NCI-H2196 treated with DMSO at 0.1 percent for 48 hours (cell line): ENCODE results near the gene FES.

Experiments
- DNase-seq: peaks from one replicate; lab custom pipeline; 2025; ENCODE audit not compliant: unreplicated experiment; lab: John Stamatoyannopoulos, UW

The FES gene

GRCh38 chr15:90875549-90875981 is 8.7 kb upstream of the FES start:
- DNase-seq = no peak

DNA sequence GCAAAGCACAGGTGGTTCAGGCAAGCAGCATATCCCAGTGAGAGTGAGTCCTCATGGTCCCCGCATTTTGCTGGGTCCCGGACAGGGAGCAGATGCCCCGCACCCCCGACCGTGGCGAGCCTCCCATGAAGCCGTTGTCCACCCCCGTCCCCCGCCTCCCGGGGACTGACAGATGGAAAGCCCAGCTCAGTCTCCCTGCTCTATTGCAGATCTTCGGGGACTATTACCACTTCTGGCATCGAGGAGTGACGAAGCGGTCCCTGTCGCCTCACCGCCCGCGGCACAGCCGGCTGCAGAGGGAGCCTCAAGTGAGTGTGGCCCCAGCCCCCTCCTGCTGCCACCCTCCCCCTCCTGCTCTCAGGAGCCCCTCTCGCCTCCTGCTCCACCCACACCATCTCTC is 8.3 kb upstream of the FES start:
- DNase-seq = no peak

DNA sequence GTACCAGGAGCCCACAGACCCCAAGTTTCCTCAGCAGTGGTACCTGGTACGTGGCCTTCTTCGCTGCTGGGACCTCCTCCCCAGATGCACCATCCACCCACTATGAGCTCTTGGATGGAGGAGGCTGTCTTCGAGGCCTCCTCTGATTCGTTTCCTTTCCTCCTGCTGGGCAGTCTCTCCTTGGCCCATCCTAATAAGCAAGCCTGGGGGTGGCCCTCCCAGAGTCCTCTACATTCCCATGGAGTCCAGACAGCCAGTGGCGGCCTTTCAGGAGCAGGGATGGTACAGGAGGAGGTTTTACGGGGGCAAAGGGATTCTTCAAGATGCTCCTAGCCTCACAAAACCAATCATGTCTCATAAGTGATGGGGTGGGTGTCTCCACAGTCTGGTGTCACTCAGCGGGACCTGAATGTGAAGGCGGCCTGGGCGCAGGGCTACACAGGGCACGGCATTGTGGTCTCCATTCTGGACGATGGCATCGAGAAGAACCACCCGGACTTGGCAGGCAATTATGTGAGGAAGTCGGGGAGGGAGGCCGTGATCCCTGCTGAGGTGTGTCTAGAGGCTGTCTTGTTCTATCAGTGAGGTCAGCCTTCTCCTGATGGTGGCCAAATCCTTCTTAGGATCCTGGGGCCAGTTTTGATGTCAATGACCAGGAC is 7.7 kb upstream of the FES start:
- DNase-seq = no peak

- no peak for DNase-seq
Measured at GRCh38 chr15:90877315-90877714, 7.0 kb upstream of the FES start.

GRCh38 chr15:90877996-90878395 is 6.3 kb upstream of the FES start:
- no peak for DNase-seq

GRCh38 chr15:90878660-90879059 is 5.6 kb upstream of the FES start:
- DNase-seq = no peak

- no peak for DNase-seq
Measured at GRCh38 chr15:90879730-90880366, 4.5 kb upstream of the FES start.

- DNase-seq = no peak
Measured at GRCh38 chr15:90880381-90881145, 3.7 kb upstream of the FES start.

GRCh38 chr15:90881181-90881977 is 2.9 kb upstream of the FES start:
- DNase-seq = no peak

- no peak for DNase-seq
Measured at GRCh38 chr15:90881978-90882721, 2.2 kb upstream of the FES start.

GRCh38 chr15:90882781-90883525 is 1.4 kb upstream of the FES start:
- DNase-seq = no peak

DNA sequence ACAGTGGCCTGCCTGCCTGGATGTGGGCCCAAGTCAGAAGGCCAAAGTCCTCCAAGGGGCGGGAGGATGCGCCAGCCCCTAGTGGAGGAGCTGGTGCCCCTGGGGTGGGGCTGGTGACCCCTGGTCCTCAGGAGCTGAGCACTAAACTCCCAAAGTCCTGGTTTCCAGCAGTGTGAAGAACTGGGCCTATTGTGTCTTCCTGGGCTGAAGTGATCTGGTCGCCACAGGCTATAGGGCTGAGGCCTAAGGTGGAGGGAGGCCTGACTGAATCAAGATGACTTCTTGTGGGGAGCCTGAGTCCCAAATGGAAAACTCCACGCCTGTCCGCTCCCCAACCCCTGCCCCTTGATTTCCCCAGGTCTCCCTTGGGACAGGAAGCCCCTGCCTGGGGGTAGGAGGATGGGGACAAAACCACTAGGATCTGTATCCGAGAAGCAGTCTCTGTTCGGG is 753 bp upstream of the FES start:
- DNase-seq = no peak

DNA sequence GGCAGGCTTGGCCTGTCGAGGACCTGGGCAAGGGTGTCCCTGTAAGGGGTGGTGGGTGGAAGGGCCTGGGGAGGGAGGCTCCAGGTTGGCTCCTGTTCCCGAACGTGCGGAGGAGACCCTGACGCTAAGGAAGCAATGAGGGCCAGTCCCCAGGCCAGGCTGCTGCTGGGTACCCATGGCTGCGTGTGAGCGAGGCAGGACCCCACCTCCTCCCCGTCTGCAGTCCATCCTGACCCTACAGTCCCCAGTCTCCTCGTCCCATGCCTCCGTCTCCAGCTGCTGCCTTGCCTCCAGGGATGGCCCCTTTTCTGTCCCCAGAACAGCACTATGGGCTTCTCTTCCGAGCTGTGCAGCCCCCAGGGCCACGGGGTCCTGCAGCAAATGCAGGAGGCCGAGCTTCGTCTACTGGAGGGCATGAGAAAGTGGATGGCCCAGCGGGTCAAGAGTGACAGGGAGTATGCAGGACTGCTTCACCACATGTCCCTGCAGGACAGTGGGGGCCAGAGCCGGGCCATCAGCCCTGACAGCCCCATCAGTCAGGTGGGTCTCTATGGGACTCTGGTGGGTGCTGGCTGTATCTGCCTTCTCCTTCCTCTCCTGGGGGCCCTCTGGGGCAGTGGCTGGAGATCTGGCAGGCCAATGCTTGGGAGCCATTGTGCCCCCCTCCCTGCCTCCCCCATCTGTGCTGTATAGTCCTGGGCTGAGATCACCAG is 571 bp downstream of the FES start:
- no peak for DNase-seq

DNA sequence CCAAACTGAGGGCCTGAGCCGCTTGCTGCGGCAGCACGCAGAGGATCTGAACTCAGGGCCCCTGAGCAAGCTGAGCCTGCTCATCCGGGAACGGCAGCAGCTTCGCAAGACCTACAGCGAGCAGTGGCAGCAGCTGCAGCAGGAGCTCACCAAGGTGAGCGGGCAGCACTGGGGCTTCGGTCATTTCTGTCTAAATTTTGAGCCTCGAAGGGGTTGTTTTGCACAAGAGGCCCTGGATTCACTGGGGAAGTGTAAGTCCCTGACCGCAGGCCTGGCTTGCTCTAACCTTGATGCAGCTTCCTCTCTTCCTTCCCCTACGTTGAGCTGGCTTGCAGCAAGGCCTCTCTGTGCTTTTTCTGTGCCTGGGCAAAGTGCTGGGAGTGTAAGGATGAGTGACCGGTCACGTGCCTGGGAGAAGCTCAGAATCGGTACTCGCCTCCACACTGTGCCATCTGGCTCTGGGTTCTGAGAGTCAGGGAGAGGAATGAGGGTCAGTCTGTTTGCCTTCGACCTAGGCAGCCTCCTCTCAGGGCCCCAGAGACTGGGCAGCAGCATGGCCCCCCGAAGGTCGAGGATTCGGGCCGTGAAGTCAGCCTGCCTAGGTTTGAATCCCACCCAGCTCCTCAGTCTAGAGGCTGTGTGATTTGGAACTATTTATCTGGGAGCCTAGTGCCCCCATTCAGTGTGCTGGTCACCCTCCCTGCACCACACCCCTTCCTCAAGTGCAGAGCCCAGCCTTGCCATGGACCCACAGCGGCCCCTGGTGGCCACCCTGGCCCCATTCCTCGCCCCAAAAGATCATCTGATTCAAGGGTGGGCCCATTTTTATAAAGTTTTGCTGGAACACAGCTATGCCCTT is 1.4 kb downstream of the FES start:
- no peak for DNase-seq

DNA sequence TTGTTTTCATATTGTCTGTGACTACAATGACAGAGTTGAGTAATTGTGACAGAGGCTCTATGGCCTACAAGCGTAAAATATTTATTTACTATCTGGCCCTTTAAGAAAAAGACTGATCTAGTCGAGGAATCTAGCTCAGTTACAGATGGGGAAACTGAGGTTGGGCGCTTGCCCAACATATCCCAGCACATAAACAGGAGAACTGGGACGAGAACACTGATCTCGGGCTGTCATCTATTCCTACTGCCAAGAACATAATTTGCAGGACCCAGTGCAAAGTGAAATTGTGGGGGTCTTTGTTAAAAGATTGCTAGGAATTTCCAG is 1.9 kb downstream of the FES start:
- DNase-seq = no peak

DNA sequence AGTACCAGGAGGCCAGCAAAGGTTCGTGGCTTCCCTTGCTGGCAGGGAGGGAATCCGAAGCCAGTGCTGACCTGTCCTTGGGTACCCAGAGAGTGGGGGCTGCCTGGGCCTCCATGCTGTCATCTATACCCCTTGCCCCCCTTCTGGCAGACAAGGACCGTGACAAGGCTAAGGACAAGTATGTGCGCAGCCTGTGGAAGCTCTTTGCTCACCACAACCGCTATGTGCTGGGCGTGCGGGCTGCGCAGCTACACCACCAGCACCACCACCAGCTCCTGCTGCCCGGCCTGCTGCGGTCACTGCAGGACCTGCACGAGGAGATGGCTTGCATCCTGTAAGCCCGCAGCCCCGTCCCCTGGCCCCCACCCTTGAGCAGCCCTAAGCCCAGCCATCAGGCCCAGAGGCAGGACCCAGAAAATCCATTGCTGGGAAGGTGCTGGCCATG is 2.8 kb downstream of the FES start:
- DNase-seq = no peak

DNA sequence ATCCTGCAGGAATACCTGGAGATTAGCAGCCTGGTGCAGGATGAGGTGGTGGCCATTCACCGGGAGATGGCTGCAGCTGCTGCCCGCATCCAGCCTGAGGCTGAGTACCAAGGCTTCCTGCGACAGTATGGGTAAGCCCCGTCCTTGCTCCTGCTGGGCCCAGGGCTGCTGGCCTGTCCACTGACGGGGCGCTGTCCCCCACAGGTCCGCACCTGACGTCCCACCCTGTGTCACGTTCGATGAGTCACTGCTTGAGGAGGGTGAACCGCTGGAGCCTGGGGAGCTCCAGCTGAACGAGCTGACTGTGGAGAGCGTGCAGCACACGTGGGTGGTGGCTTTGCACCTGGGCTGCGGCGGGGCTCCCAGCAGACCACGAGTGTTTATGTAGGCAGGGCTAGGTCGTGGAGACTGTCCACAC is 5.0 kb downstream of the FES start:
- no peak for DNase-seq

DNA sequence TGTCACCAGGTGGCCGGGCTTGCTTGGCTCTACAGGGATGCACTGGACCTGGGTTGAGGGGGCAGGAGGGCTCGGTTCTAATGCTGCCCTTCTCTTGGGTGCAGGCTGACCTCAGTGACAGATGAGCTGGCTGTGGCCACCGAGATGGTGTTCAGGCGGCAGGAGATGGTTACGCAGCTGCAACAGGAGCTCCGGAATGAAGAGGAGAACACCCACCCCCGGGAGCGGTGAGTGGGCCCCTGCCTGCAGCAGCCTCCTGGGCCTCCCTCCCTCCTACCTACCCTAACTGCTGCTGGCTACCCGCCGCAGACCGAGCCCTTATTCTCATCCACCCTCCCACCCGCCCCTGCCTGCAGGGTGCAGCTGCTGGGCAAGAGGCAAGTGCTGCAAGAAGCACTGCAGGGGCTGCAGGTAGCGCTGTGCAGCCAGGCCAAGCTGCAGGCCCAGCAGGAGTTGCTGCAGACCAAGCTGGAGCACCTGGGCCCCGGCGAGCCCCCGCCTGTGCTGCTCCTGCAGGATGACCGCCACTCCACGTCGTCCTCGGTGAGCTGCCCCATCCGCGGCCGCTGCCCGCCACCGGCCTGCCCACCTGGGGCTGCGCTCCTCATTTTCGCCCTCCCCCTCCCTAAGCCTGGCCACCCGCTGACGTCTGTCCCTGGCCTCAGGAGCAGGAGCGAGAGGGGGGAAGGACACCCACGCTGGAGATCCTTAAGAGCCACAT is 5.6 kb downstream of the FES start:
- DNase-seq = no peak
